Heart left ventricle (tissue), 13 donors: ENCODE data around the gene C2orf74.

Experiments used
- POLR2A ChIP-seq, 2 donors: fragments of 450-650 bp; IDR thresholded peaks; one replicate each; pipeline ENCODE4 v1.6.1; 2017; ENCODE audit warnings: antibody characterized with exemption in 2 of 2, mild to moderate bottlenecking in 2 of 2, moderate library complexity in 2 of 2
- TF ChIP-seq, protein P1 (sequence below), 12 donors: fragments of 200-600 bp; sonication (generic) in 4 of 12; IDR thresholded peaks; one replicate each; pipeline versions ENCODE4 v1.5.0 to v1.8.0; 2018 to 2022; ENCODE audit warnings: antibody characterized with exemption in 12 of 12, mild to moderate bottlenecking in 5 of 12
- donor health status: ischemic (EF 13 %, LVEDD 7.1; RV severe dilation, severe dysfunction).
- donor health status: DM: no; HTN: yes; CAD: no.
- donor health status: DM: no; HTN: no; CAD: no.
- donor health status: ischemic (EF 25% LVEDD 6.9; RV normal size, moderate dysfunction).
- donor health status: ischemic (EF 25% LVEDD 5.7; RV mildly dilated, moderate dysfunction).
- donor health status: ischemic (EF 35%, LVEDD 5.7; RV mildly dilated, moderate dysfunction).
- donor health status: nonischemic (EF 11% LVEDD 7.7; RV severe dilation, severe dysfunction).
- donor health status: DM: yes; HTN: yes; CAD: no.
- donor health status: PGD.
- donor health status: ischemic (EF 29% LVEDD 5.4; RV normal size, mild dysfunction).
- donor health status: nonischemic (EF 23%, LVEDD 6.1; RV moderate dilation, normal function).

DNA sequence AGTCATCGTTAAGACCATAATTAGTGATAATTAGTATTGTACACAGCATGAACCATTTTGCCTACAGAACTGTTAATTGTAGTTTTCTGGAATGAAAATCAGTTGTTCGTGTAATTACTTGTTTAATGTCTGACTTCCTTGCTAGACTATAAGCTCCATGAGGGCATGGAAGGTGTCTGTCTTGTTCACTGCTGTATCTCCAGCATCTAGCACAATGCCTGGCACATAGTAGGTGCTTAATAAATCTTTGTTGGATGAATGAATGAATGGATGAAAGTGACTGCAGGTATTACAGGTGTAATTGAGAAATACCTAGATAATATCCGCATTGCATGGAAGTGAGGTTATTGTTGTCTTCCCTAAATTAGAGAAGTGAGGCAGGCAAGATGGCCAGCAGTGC is 21.8 kb downstream of the C2orf74 start:
- TF ChIP-seq, protein P1, sequence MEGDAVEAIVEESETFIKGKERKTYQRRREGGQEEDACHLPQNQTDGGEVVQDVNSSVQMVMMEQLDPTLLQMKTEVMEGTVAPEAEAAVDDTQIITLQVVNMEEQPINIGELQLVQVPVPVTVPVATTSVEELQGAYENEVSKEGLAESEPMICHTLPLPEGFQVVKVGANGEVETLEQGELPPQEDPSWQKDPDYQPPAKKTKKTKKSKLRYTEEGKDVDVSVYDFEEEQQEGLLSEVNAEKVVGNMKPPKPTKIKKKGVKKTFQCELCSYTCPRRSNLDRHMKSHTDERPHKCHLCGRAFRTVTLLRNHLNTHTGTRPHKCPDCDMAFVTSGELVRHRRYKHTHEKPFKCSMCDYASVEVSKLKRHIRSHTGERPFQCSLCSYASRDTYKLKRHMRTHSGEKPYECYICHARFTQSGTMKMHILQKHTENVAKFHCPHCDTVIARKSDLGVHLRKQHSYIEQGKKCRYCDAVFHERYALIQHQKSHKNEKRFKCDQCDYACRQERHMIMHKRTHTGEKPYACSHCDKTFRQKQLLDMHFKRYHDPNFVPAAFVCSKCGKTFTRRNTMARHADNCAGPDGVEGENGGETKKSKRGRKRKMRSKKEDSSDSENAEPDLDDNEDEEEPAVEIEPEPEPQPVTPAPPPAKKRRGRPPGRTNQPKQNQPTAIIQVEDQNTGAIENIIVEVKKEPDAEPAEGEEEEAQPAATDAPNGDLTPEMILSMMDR (IDR thresholded peaks at IDR 0.05): no peak
- TF ChIP-seq POLR2A (IDR thresholded peaks at IDR 0.05): no peak
